GM21825 (cell line): Measurements from ENCODE around the gene OR52D1.

Experiments used
- ATAC-seq: cut with Tn5 transposase; IDR thresholded peaks from one replicate; pipeline ENCODE4 v1.9.1; 2021; ENCODE audit warnings: mild to moderate bottlenecking, moderate library complexity; ENCODE audit not compliant: unreplicated experiment

Gene OR52D1

GRCh38 chr11:5509803-5510202 lies 21.3 kb downstream of the OR52D1 start, which contains the start of gene UBQLN3:
Gene UBQLN3, minus strand, starts transcription at chr11:5509957. Its CDS starts 399 bp downstream, at chr11:5509558.
- ATAC-seq, result no peak

DNA sequence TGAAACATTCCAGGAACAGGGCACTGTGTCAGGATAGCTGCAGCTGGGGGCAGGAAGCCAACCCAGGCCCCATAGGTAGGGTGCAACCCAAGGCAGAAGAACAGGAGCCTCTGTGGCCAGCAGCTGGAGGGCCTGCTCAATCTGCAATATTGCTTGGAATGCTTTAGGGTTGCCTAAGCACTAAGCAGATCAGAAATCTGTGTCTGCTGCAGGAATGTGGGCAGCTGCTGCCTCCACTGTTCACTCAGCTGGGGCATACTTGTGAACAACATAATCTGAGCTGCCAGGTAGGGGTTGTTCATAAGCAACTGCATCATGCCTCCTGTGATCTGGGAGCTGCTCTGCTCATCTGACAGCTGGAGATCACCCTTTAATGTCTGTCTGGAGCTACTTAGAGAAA lies 26.4 kb downstream of the OR52D1 start:
- ATAC-seq, result no peak

- no peak for ATAC-seq
Observed at GRCh38 chr11:5516599-5516998, 28.1 kb downstream of the OR52D1 start, which contains the start of gene UBQLNL. Gene UBQLNL, minus strand, starts transcription at chr11:5516699. Its CDS starts 258 bp downstream, at chr11:5516441.

DNA sequence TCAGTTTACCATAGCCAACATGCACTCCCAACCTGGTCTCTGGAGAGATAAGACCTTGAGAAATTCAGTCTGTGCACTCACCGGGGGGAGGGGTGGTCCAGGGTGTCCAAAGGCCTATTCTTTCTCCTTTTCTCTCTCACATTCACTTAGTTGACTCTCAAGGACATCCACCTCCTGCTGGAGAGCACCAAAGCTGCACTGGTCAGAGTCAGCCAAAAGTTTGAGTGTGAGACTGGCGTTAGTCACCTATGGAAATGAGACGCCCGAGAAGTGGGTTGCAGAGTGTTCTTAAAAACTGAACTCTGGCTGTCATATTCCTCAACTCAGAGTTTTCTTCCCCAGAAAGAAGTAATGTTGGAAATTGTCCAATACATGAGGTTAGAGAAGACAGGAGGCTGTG lies 33.1 kb downstream of the OR52D1 start:
- ATAC-seq, result no peak

DNA sequence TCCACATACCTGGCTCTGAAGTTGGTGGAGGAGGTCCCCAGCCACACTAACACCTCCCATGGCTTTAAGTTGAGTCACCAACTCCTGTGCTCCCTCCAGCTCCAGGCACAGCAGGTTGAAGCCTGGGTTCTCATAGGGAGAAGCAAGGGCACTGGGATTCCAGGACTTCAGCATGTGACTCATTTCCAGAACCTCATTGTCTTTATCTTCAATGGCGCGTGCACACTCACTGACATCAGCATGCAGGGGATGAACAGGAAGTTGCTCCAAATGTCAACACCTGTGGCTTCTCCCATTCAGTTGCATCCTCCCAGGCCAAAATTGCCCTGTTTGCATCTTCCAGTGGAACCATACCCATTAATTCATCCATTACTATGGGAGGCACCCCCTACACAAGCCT lies 33.8 kb downstream of the OR52D1 start:
- no peak for ATAC-seq

GRCh38 chr11:5524756-5525155 lies 36.3 kb downstream of the OR52D1 start:
- no peak for ATAC-seq

DNA sequence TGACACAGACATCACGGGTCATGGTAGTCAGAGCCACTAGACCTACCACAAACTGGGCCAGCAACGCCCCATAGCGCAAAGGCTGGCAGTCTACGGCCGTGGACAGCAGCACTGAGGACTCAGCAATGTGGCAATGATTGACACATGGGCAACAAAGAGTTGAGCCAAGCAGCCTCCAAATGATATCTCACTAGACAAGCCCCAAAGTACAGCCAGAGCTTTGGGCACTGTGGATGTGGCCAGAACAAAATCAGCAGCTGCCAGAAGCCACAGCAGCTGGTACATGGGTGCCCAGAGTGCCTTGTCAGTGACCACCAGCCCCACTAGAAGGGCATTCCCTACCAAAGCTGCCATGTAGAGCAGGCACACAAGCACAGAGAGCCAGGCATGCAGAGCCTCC lies 39.2 kb downstream of the OR52D1 start:
- ATAC-seq, result no peak

DNA sequence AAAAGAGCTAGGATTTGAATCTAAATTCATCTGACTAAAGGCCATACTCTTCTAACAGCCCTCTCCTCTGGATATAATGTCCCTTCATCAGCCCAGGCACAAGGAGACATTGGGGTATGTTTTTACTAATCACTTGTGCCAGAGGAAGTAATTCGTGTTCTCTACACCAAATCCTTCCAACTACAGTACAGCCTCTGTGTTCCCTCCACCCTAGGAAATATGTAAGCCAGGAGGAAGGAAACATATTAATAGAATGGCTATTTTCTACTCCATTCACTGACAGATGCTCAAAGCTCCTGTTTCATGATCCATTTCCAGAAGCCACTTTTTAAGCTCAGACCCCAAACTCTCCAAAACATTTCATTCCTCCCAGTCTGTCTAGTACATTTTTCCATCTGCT lies 40.0 kb downstream of the OR52D1 start:
- no peak for ATAC-seq

DNA sequence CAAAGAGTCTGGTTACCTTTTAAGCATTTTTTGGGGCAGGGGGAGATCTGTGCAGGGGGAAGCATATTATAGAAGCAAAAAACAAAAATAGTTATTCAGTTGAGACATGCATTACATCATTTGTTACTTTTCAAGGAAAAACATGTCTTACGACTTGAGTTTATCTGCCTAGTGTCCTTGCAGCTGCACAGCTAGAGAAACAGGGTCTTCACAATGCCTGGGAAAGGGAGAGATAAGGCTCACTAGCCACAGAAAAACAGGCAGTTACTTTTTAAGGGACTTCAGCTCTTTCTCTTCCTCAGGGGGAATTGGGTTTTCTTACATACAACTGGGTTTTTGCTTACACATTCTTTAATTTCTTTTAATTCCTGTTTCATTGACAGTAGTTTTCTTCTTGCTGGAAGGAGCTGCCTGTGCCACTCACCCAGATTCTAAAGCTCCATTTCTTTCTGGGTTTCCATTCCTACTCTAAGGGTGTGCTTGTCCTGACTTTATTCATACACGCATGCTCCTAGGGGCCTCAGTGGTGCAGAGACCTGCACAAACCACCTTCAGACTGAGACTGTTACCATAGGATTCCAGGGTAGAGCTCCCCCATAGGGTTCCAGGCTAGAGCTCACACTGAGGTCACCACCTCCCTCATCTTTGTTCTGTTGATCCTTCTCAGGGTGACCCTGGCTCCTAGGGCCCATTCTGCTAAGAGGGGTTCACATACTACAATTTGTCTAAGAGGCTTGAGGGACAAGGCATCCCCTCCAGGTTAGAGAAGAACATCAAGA lies 42.8 kb downstream of the OR52D1 start:
- ATAC-seq, result no peak

DNA sequence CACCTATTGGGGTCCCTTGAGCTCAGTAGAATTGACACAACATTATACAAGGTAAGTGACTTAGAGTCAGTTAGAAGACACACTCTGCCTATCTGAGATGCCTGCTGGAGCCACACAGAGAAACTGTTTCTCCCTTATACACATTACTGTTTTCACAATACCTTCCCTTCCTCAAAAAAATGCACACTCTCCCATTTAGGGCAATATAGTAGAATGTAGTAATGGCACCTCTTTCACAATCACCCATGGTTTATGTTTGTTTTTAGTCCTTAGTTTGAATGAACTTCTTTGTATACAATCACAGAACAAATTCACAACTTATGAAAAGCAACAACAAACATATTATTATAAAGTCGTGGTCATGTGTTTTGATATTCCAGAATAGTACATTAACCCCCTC lies 45.6 kb downstream of the OR52D1 start:
- no peak for ATAC-seq

GRCh38 chr11:5536482-5536881 lies 48.0 kb downstream of the OR52D1 start:
- ATAC-seq, result no peak
